PC-3 (cell line): Measurements from ENCODE around the gene ZDHHC18. TPM values are rescaled to one million over a fixed set of nuclear protein-coding genes. Genes with fewer than 3 reads are reported as not detected.

Source experiments
- ATAC-seq: fragments of 200-7000 bp; cut with Tn5 transposase; 2 replicates; pipeline ENCODE4 v1.9.1; 2020; ENCODE audit warnings: mild to moderate bottlenecking, moderate library complexity
- BruUV-seq: library from RNA; stranded (reverse); fragments of 400-500 nt; replicated peaks from 2 replicates; lab custom pipeline; 2021; lab: Mats Ljungman, UMichigan
- CTCF ChIA-PET: fragments of 300-600 bp; sonication (Branson Sonifier 250); formaldehyde crosslinking; loops from one replicate; lab custom pipeline; 2022; ENCODE audit warnings: antibody characterized with exemption; lab: Charles Lee
- POLR2A ChIA-PET: fragments of 300-600 bp; sonication (Branson Sonifier 250); formaldehyde crosslinking; loops from one replicate; lab custom pipeline; 2022; ENCODE audit warnings: antibody characterized with exemption; ENCODE audit not compliant: unreplicated experiment; lab: Charles Lee
- DNase-seq: peaks from one replicate; pipeline ENCODE4 v3.0.0-alpha.2; 2015
- H2AFZ ChIP-seq: fragments of 300-600 bp; sonication (generic); 2 replicates; pipeline ENCODE4 v1.6.0; 2016; ENCODE audit warnings: antibody characterized with exemption, low read length
- H3F3A ChIP-seq: fragments of 300-600 bp; sonication (generic); one replicate; pipeline ENCODE4 v1.6.0; 2017; ENCODE audit warnings: antibody characterized with exemption, low read length, control low read depth, mild to moderate bottlenecking; ENCODE audit not compliant: unreplicated experiment
- H3K27ac ChIP-seq: fragments of 300-600 bp; sonication (generic); 2 replicates; pipeline ENCODE4 v1.5.1; 2016; ENCODE audit warnings: mild to moderate bottlenecking, low read length
- H3K27me3 ChIP-seq: fragments of 300-600 bp; sonication (generic); 2 replicates; pipeline ENCODE4 v1.6.1; 2016; ENCODE audit warnings: low read length, mixed read lengths
- H3K36me3 ChIP-seq: fragments of 300-600 bp; sonication (generic); 2 replicates; pipeline ENCODE4 v1.6.1; 2016; ENCODE audit warnings: low read depth, mixed run types, low read length, mixed read lengths
- H3K4me1 ChIP-seq: fragments of 300-600 bp; sonication (generic); 2 replicates; pipeline ENCODE4 v1.5.1; 2016; ENCODE audit warnings: low read length; ENCODE audit not compliant: insufficient read depth
- H3K4me2 ChIP-seq: fragments of 300-600 bp; sonication (generic); 2 replicates; pipeline ENCODE4 v1.6.0; 2016; ENCODE audit warnings: low read length
- H3K4me3 ChIP-seq: fragments of 300-600 bp; sonication (generic); 2 replicates; pipeline ENCODE4 v1.5.1; 2016; ENCODE audit warnings: mild to moderate bottlenecking, low read length, mixed read lengths
- H3K79me2 ChIP-seq: fragments of 300-600 bp; sonication (generic); 2 replicates; pipeline ENCODE4 v1.6.1; 2017; ENCODE audit warnings: low read length, mixed read lengths
- H3K9ac ChIP-seq: fragments of 300-600 bp; sonication (generic); 2 replicates; pipeline ENCODE4 v1.6.0; 2016; ENCODE audit warnings: mild to moderate bottlenecking, low read length
- H3K9me2 ChIP-seq: fragments of 300-600 bp; sonication (generic); replicated peaks from 2 replicates; pipeline ENCODE4 v1.6.1; 2016; ENCODE audit warnings: mixed run types, low read length, mixed read lengths
- H3K9me3 ChIP-seq: fragments of 300-600 bp; sonication (generic); 2 replicates; pipeline ENCODE4 v1.6.1; 2016; ENCODE audit warnings: low read length, mixed read lengths
- H4K20me1 ChIP-seq: fragments of 300-600 bp; sonication (generic); 2 replicates; pipeline ENCODE4 v1.6.1; 2016; ENCODE audit warnings: low read length, mixed read lengths
- CTCF ChIP-seq: fragments of 300-600 bp; sonication (generic); conservative IDR thresholded peaks from 2 replicates; pipeline ENCODE4 v1.5.1; 2017; ENCODE audit warnings: antibody characterized with exemption, low read depth, mild to moderate bottlenecking, low read length
- EZH2 ChIP-seq: fragments of 300-600 bp; sonication (generic); IDR thresholded peaks from one replicate; pipeline ENCODE4 v1.6.1; 2017; ENCODE audit warnings: antibody characterized with exemption, mild to moderate bottlenecking, low read length; ENCODE audit not compliant: unreplicated experiment
- EZH2phosphoT487 ChIP-seq: fragments of 300-600 bp; sonication (generic); IDR thresholded peaks from 2 replicates; pipeline ENCODE4 v1.6.1; 2018; ENCODE audit warnings: mild to moderate bottlenecking, antibody characterized with exemption, low read length, borderline replicate concordance
- intact Hi-C: fragments of 100-400 bp; cut with micrococcal nuclease; formaldehyde crosslinking; loops from 2 replicates; pipeline ENCODE4 v1.9.0; 2023
- total RNA-seq: library from RNA; depleted of rRNA; stranded (reverse); fragments of >200 nt; gene quantifications from 2 replicates; pipeline ENCODE4 v1.2.3, GENCODE V29; 2014

Gene ZDHHC18
- total RNA-seq, 1 experiment from 2014 or later, result 18.1 TPM

- Histone ChIP-seq H3K27ac (peak overlapping the region; percentile 82), H3K4me1 (peaks cover 34% of the 10 kb centered on the region), H2AFZ (peak overlapping the region; percentile 59; the same call in 1 of the 2 replicates), H3K36me3 (0 out of 2 replicates have a peak, but pooled peaks cover 4% of the 10 kb centered on the region), H3K9me2 (no peaks in the 10 kb centered on the region), H3K4me3 (no peak overlapping the region), H3K9me3 (no peaks in the 10 kb centered on the region), H3K9ac (peak overlapping the region; percentile 33), H3K4me2 (peak overlapping the region; percentile 19), H3K27me3 (no peaks in the 10 kb centered on the region), H3K79me2 (peaks cover 28% of the 10 kb centered on the region), H4K20me1 (no peaks in the 10 kb centered on the region), H3F3A (no peaks in the 10 kb centered on the region)
- ATAC-seq, result no peak
- CTCF ChIA-PET, result interaction anchor here (0.6 kb wide), 1 partner anchor 223 kb away, joined by 3 read pairs; no protein-coding TSS in a partner anchor
- intact Hi-C loops, result no loop called here
- BruUV-seq, result no TSS peak
- peak; percentile 92 for DNase-seq
- TF ChIP-seq EZH2phosphoT487, result no peak
- TF ChIP-seq EZH2, result no peak
- TF ChIP-seq CTCF, result no peak
- POLR2A ChIA-PET, result no interaction called here
Measured at GRCh38 chr1:26824731-26825130, 1.8 kb upstream of the ZDHHC18 start.

GRCh38 chr1:26827106-26827604 is 667 bp downstream of the ZDHHC18 start:
- Histone ChIP-seq H3K9me2 (no peaks in the 10 kb centered on the region), H3K27me3 (no peaks in the 10 kb centered on the region), H3K79me2 (peaks cover 50% of the 10 kb centered on the region), H3K4me2 (peak overlapping the region; percentile 96), H3K4me1 (peaks cover 46% of the 10 kb centered on the region), H3K36me3 (0 out of 2 replicates have a peak, but pooled peaks cover 4% of the 10 kb centered on the region), H3K4me3 (peak overlapping the region; percentile 82), H3F3A (no peaks in the 10 kb centered on the region), H4K20me1 (no peaks in the 10 kb centered on the region), H3K9me3 (no peaks in the 10 kb centered on the region), H2AFZ (no peak overlapping the region), H3K9ac (peak overlapping the region; percentile 70), H3K27ac (no peak overlapping the region)
- no peak for TF ChIP-seq EZH2
- TF ChIP-seq EZH2phosphoT487, result no peak
- intact Hi-C loops, result no loop called here
- CTCF ChIA-PET, result no interaction called here
- DNase-seq (no peak), ATAC-seq (no peak)
- no TSS peak for BruUV-seq
- POLR2A ChIA-PET, result no interaction called here

GRCh38 chr1:26827663-26828062 is 1.2 kb downstream of the ZDHHC18 start:
- Histone ChIP-seq H3K4me3 (peak overlapping the region; percentile 82), H3K4me1 (peaks cover 46% of the 10 kb centered on the region), H2AFZ (no peak overlapping the region), H3F3A (no peaks in the 10 kb centered on the region), H3K27ac (no peak overlapping the region), H3K9ac (peak overlapping the region; percentile 70), H3K9me2 (no peaks in the 10 kb centered on the region), H3K36me3 (peaks cover 9% of the 10 kb centered on the region; the same call in 1 of the 2 replicates), H3K9me3 (no peaks in the 10 kb centered on the region), H3K79me2 (peaks cover 55% of the 10 kb centered on the region), H4K20me1 (no peaks in the 10 kb centered on the region), H3K4me2 (peak overlapping the region; percentile 96), H3K27me3 (no peaks in the 10 kb centered on the region)
- DNase-seq, result no peak
- ChIA-PET CTCF (no interaction called here), POLR2A (no interaction called here)
- TF ChIP-seq EZH2 (no peak), EZH2phosphoT487 (no peak)
- ATAC-seq, result no peak
- BruUV-seq, result TSS peak; percentile 18
- intact Hi-C loops, result no loop called here
